NCI-H1930 (cell line): ENCODE data around the gene SHROOM4.

Experiments used
- DNase-seq, 2 experiments: peaks; one replicate each; lab custom pipeline; 2025; lab: John Stamatoyannopoulos, UW

The SHROOM4 gene, protein sequence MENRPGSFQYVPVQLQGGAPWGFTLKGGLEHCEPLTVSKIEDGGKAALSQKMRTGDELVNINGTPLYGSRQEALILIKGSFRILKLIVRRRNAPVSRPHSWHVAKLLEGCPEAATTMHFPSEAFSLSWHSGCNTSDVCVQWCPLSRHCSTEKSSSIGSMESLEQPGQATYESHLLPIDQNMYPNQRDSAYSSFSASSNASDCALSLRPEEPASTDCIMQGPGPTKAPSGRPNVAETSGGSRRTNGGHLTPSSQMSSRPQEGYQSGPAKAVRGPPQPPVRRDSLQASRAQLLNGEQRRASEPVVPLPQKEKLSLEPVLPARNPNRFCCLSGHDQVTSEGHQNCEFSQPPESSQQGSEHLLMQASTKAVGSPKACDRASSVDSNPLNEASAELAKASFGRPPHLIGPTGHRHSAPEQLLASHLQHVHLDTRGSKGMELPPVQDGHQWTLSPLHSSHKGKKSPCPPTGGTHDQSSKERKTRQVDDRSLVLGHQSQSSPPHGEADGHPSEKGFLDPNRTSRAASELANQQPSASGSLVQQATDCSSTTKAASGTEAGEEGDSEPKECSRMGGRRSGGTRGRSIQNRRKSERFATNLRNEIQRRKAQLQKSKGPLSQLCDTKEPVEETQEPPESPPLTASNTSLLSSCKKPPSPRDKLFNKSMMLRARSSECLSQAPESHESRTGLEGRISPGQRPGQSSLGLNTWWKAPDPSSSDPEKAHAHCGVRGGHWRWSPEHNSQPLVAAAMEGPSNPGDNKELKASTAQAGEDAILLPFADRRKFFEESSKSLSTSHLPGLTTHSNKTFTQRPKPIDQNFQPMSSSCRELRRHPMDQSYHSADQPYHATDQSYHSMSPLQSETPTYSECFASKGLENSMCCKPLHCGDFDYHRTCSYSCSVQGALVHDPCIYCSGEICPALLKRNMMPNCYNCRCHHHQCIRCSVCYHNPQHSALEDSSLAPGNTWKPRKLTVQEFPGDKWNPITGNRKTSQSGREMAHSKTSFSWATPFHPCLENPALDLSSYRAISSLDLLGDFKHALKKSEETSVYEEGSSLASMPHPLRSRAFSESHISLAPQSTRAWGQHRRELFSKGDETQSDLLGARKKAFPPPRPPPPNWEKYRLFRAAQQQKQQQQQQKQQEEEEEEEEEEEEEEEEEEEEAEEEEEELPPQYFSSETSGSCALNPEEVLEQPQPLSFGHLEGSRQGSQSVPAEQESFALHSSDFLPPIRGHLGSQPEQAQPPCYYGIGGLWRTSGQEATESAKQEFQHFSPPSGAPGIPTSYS (N-terminal part only)

DNA sequence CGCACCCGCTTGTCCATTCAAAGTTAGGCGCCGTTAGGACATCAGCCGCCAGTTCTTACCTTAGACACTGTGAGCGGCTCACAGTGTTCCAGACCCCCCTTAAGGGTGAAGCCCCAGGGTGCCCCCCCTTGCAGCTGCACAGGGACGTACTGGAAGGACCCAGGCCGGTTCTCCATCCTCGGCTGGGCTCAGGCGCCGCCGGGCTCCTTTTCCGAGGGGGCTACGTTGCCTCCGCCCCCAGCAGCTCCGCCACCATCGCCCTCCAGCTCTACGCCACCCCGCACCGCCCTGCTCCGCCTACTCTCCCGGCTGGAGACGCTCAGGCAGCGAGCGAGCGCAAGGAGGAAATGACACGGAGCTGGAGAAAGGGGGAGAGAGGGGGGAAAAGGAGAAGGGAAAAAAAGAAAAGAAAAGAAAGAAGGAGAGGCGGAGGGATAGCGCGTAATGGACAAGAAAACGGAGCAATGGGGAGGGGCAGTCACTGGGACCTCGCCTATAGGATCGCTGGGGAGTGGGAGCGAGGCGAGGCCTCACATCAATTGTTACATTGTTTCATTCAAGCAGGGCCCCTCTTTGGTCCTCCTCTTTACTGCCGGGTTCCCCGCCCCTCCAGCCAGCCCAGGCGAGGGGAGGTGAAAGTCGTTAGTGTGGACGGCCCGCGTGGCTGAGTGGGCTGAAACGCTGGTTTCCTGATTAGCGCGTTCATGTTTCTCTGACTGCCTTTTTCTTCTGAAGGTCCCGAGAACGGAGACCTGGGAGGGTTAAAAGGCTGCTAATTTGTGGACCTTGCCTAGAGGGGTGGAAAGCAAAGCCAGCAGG is at the start of gene SHROOM4:
Gene SHROOM4 (minus strand): TSS at position 352 of the 819 bp plus-strand sequence. CDS start 176 bp downstream, at position 176.
- DNase-seq: no peak

DNA sequence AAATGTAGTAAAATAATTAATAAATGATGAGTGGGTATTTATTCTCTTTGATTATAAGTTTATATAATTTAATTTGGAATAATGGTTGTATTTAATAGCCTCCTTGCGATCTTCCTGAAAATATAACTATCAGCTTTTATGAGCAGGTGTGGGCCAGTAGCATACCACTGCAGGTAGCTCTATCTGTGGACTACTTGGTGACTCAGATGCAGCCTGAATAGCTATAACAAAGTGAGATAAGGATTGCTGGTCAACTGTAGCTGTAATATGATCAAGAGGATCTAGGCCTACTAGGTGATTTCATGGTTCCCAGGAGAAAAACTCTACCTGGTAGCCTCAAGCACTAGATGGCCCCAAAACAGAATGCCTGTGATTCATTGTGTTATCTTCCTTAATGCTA is 49.5 kb upstream of the SHROOM4 start:
- DNase-seq: no peak

DNA sequence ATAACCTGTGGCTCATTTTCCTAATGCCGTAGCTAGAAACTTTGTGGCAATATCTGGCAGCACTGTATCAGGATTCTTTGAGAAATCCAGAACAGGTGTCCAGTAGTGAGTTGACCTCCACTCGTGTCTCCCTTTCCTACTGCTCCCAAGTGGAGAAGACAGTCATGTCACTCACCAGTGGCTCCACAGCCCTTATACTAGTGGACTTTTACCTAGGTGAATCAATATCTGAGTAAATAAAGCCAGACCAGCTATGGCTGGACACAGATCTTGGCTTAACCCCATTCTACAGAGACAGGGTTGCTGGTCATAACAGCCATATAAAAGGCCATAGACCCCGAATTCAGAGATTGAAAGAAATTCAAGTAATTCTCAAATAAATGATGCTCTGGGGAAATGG is 46.5 kb upstream of the SHROOM4 start:
- no peak for DNase-seq

DNA sequence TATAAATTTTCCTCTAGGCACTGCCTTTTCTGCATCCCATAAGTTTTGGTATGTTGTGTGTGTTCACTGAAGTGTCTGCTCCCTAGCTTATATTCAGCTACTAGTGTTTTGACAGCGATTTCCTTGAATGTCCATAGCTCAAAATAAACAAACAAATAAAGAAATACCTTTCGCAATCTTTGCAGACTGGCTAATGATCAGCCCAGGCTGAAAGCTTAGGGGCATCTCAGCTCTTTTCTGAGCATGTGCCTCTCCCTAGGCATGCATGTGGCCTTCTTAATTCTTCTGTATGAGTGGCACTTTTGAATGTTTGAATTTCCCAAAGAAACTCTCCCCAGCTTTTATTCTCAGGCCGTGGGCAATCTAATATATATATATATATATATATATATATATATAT is 44.6 kb upstream of the SHROOM4 start:
- no peak for DNase-seq

DNA sequence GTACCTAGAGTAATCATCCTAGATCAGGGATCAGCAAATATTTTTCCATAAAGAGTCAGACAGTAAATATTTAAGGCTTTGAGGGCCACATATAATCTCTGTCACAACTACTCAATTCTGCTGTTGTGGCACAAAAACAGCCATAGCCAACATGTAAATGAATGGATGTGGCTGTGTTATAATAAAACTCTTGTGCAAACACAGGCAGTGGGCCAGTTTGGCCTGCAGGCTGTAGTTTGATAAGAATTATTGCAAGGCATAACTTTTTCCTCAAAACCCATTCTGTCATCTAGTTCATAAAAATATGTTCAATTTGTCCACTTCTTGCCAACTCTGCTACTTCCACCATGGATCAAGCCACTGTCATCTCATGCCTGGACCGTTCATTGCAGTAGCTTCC is 39.4 kb upstream of the SHROOM4 start:
- no peak for DNase-seq

DNA sequence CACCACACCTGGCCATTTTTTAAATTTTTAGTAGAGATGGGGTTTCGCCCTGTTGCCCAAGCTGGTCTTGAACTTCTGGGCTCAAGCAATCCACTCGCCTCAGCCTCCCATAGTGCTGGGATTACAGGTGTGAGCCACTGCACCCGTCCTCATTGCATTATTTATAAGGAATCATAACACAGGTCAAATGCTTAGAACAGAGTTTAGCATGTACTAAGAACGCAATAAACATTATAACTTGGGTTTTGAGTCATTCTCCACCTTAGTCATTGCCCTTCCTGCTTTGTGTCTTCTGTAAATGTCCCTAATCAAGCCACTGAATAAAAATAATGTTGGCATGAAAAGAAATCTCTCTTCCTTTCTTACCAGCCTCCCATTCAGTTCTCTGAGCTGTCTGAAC is 38.5 kb upstream of the SHROOM4 start:
- DNase-seq: no peak

DNA sequence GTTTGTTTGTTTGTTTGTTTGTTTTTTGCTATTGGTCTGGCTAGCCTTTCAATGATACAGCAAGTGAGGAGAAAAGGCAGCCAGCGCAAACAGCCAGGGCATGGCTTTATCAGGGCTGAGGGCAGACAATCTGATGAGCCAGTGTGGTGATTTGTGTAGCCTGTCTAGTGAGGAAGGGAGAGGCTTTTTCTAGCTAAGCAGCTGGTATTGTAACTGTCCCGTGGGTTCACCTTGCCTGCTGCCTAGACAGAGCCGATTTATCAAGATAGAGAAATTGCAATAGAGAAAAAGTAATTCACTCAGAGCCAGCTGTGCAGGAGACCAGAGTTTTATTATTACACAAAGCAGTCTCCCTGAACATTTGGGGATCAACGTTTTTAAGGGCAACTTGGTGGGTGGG is 28.2 kb upstream of the SHROOM4 start:
- DNase-seq: no peak

DNA sequence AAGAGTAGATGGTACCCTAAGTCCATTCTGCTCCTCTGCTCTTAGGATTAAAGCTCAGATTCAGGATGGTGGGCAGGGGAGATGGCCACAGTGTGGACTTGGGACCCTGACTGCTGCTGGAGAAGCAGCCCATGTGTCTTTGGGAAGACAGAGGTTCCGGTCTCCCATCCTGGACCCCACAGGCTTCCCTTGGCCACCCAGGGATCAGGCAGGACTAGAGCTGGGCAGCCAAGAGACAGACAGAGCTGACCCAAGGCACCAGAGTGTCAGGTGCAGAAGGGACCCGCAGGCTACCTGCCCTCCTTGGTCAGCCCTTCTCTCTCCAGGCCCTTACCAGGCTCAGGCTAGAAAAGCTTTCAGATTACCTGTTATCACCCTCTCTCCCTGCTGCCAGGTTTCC is 25.7 kb upstream of the SHROOM4 start:
- no peak for DNase-seq

DNA sequence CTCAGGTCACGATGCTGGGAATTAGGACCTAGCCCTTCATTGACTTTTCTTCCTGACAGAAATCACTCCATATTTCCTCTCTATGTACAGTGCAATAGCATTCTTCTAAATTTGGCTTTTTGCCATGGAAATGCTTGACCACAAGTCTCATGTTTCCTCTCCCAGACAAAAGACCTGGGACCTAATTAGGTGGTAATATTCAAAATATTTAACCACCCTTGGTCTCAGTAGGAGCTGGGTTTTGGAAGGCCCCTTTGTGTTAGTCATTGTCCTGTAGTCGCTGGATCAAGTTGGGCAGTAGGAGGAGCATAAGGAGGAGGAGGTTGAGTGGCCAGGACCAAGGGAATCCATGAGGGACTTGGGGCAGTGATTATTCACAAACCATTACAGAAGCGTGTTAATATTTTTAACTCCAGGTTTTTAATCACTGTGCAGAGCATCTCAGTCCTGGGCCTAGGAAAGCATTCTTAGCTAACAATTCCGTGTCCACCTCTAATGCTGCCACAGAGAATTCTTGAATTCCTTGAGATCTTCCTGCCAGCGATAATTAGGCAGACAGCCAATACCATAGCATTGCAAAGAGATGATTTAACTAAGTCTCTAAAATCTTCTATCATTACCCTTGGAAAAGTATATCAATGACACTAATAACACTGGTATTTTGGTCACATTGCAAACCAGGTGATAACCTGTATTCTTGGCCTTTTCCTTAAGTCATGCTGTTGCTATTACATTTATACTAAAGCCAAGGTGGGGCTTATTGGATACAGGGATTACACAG is 25.0 kb upstream of the SHROOM4 start:
- no peak for DNase-seq

DNA sequence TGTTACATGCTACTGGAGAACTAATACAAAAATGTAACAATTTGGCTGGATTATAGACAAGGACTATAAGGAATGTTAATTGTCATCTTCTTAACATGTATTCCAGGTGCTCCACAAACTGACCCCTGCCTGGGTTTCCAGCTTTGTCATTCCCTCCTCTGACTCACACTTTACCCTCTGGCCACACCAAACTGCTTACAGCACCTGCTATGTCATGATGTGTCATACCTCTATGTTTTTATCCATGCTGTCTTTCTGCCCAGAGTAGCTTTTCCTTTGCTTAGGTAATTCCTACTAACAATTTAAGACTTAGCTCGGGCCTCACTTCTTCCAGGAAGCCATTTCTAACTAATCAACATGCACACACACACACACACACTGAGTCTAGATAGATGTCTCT is 14.0 kb upstream of the SHROOM4 start:
- no peak for DNase-seq

DNA sequence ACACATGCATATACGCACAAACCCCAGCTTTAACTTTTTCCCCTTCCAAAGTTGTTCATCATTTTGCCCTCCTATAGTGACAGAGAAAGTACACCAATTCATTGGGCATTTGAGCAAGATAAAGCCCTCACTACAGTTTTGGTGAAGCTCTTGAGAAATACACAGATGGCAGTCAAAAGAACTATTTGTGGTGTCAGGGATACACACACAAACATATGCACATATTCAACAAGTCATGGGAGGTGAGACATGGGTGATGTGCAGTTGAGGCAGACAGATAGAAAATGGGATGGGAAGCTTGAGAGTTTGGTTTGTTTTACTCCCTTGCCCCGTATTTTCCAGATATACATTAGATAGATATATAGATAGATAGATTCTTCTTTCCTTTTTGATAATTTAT is 11.8 kb upstream of the SHROOM4 start:
- no peak for DNase-seq

DNA sequence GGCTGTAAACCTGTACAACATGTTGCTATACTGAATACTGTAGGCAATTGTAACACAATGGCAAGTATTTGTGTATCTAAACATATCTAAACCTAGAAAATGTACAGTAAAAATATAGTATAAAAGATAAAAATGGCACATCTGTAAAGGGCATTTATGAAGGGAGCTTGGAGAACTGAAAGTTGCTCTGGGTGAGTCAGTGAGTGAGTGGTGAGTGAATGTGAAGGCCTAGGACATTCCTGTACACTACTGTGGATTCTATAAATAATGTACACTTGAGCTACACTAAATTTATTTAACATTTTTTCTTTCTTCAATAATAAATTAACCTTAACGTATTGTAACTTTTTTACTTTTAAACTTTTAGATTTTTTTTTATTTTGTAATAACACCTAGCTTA is 5.0 kb upstream of the SHROOM4 start:
- DNase-seq: no peak

DNA sequence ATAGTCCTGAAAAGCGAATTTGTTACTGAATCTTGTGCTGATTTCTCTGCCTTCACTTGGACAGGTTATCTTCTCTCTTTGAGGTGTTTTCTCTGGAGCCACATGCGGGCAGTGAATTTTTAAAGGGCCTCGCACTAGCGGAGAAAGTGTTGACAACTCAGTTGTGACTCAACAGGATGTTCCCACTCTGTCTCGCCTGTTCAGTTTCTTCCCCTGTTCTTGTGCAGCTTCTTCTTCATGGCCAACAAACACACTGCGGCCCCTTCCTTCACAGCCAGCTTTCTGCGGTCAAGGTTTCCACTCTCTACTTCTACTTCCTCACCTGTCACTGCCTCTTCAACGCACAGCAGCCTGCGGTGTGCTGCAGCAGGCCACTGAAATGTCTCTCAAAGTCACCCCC is 1.1 kb upstream of the SHROOM4 start:
- DNase-seq: no peak

DNA sequence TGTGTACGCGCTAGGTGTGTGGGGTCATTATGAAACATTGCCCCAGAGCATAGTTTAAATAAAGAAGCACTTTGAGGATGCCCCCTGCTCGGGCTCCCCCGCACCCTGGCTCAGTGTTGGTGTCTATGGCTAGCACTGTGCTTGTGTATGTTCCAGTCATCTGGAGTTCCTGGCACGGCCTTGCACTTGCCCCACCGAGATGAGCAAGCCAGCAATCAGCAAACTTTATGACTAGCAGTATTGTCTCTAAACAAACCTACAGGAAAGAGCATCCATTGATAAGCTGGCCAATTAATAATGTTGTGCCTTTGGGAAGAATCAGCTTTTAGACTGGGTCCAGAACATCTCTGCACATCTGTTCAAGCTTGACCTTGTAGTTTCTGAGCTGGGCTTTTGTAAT is 707 bp upstream of the SHROOM4 start:
- no peak for DNase-seq

DNA sequence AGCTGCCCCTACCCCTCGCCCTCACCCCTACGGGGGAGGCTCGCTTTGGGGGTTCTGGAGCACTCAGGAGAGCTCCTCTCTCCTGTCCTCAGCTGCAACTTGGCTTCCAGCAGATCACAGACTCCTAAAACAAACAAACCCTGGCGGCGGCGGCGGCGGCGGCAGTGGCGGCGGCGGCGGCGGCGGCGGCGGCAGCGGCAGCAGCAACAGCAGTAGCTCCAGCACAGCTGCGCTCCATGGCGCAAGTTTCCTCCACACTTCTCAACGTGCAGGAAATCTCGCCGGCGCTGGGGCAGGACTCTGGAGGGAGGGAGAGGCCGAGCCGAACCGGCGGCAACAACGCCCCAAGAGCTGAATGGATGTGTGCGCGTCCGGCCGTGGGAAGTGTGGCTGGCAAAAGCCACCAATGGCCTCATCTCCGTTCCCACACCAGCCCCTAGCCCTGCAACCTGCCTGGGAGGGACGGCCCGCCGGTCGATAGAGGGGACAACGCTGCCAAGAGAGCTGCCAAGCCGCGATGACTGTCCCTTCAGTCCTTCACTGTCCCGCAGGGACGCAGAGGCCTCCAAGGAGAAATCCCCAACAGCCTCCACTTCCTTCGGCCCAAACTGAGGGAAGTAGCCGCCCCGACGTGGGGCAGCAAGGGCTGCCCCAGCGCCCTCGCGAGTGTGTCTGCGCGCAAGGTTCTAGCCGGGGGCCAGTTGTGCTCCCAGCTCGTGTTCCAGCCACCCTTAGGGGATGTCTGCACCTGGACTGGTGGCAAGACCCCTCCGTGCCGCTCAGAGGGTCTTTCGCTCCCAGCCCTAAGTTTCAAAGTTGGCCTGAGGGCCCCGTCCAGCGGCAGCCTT is 775 bp downstream of the SHROOM4 start:
- DNase-seq: no peak

DNA sequence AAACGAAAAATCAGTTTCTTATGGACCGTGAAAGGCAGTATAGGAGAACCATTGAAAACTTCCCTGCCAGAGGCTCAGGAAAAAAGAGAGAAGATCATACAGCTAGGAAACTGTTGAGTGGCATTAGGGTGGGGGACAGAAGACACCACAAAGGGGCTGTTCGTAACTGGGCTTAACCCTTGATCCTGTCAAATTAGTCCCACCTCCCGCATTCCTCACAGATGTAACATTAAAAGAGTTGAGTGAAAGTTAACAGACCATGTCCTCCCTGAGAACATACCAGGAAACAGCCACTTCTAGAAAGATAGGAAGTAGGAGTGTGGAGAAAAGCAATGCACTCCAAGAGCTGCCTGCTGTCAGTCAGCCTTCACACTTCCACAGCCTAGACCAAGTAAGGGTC is 8.7 kb downstream of the SHROOM4 start:
- no peak for DNase-seq

DNA sequence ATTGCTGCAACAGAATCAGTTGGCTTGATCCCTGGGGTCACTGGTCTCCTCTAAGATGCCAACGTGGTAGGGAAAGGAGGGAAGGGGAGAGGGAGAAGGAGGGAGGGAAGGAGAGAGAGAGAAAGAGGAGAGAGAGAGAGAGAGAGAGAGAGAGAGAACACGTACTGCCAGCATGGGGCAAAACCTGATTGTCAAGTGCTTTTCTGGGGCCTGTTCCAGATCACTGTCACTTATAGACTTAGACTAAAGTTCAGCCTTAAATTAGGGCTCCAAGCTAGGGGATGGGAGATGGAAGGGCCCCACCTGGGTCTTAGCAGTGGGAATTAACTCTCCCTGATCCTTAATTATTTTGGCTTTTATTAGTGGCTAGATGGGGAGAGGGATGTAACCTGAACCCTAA is 12.9 kb downstream of the SHROOM4 start:
- DNase-seq: no peak

DNA sequence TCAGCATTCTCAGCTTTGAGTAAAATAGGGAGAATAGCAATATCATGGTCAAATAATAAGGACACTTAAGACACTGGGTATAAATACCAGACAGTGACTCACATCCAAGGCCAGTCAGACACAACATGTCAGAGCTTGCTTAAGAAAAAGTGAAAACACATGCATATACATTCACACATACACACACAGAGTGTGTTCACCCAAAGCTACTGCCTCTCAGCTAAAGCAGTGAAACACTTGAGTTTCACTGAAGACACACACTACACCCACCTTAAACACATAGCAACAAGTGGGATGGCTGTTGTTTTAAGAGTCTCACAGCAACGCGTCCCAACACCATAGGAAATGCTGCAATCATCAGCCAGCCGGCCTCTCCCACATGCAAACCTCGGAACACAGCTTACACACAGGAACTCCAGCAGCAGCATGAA is 14.4 kb downstream of the SHROOM4 start:
- no peak for DNase-seq

DNA sequence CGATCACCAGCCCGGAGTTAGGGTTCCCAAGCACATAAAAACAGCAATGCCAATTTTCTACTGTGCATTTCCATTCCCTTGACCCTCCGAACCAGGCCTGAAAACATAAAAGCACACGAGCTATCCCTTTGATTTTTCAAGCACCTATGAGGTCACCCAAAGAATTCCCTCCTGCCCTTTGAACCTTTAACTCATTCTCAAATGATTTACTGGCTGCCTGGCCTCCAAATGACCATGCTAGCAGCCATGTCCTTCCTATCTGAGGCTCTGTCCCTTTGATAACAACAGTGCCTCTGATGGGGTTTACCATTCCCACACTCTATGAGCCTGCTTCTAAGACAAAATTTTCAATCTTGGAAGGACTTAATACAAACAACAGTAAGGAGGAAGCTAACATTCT is 15.2 kb downstream of the SHROOM4 start:
- DNase-seq: no peak

DNA sequence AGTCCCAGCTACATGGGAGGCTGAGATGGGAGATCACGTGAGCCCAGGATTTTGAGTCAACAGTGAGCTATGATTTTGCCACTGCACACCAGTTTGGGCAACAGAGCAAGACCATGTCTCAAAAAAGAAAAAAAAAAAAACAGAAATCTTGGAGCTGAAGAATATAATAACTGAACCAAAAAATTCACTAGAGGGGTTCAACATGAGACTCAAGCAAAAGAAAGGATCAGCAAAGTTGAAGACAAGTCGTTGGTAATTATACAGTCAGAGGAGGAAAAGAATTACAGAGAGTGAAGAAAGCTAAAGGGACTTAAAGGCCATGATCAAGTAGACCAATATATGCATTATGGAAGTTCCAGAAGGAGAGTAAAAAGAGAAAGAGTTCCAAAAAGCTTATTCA is 26.9 kb downstream of the SHROOM4 start:
- no peak for DNase-seq
